Neural cell (in vitro differentiated cells): ENCODE measurements around the gene GCK.

ENCODE experiments used
- CTCF ChIP-seq: fragments of 450-650 bp; IDR thresholded peaks from 2 replicates; pipeline ENCODE4 v1.5.1; 2014; ENCODE audit warnings: antibody characterized with exemption, mild to moderate bottlenecking, moderate library complexity; ENCODE audit not compliant: poor library complexity, severe bottlenecking
- EP300 ChIP-seq: fragments of 450-650 bp; conservative IDR thresholded peaks from 2 replicates; pipeline ENCODE4 v1.6.1; 2014; ENCODE audit warnings: antibody characterized with exemption, mild to moderate bottlenecking, moderate library complexity; ENCODE audit not compliant: poor library complexity, severe bottlenecking
- EZH2 ChIP-seq: fragments of 200-600, 300-800 bp; shearing (Covaris generic), sonication (generic); IDR thresholded peaks from 2 replicates; pipeline ENCODE4 v1.6.1; 2014; ENCODE audit warnings: antibody characterized with exemption, low read length, borderline replicate concordance, mild to moderate bottlenecking; ENCODE audit not compliant: insufficient read depth, poor library complexity, severe bottlenecking
- MXI1 ChIP-seq: fragments of 450-650 bp; conservative IDR thresholded peaks from 2 replicates; pipeline ENCODE4 v1.6.1; 2014; ENCODE audit warnings: antibody characterized with exemption, mild to moderate bottlenecking; ENCODE audit not compliant: poor library complexity, severe bottlenecking
- POLR2AphosphoS5 ChIP-seq: IDR thresholded peaks from 2 replicates; pipeline ENCODE4 v1.6.1; 2012
- TAF1 ChIP-seq: IDR thresholded peaks from 2 replicates; pipeline ENCODE4 v1.6.1; 2012; ENCODE audit warnings: low read depth

- TF ChIP-seq CTCF = no peak
- TF ChIP-seq EP300 = no peak
- TF ChIP-seq EZH2 = no peak
- no peak for TF ChIP-seq MXI1
- no peak for TF ChIP-seq POLR2AphosphoS5
- no peak for TF ChIP-seq TAF1
Measured at GRCh38 chr7:44107116-44107960, 81.9 kb downstream of the GCK start.
